Fibroblast of villous mesenchyme (primary cell): ENCODE results near the gene ZKSCAN5. TPM values are rescaled to one million over a fixed set of nuclear protein-coding genes. Genes with fewer than 3 reads are reported as not detected.
"Not testable (repeated sequence)": the region's sequence is repeated elsewhere in the genome, so short reads cannot be mapped to it uniquely, and the experiment has no call there.

Experiments used
- DNase-seq: peaks from one replicate; pipeline ENCODE4 v3.0.0-alpha.2; 2010; ENCODE audit warnings: low read depth
- H3K4me3 ChIP-seq: 2 replicates; pipeline ENCODE4 v1.5.1; 2011; ENCODE audit warnings: low read depth, mild to moderate bottlenecking, low read length
- total RNA-seq: library from RNA; depleted of rRNA; stranded (reverse); fragments of >200 nt; gene quantifications from 2 replicates; pipeline ENCODE4 v1.2.3, GENCODE V29; 2012
- TF ChIP-seq, protein P1 (sequence below): IDR thresholded peaks from 2 replicates; pipeline ENCODE4 v1.5.1; 2012; ENCODE audit warnings: low read depth, mild to moderate bottlenecking, low read length; ENCODE audit not compliant: insufficient read depth

ZKSCAN5 gene
- total RNA-seq, 1 donor: 17.7 TPM

GRCh38 chr7:99571768-99572167 lies 67.3 kb downstream of the ZKSCAN5 start:
- no peak for DNase-seq
- TF ChIP-seq, protein P1, sequence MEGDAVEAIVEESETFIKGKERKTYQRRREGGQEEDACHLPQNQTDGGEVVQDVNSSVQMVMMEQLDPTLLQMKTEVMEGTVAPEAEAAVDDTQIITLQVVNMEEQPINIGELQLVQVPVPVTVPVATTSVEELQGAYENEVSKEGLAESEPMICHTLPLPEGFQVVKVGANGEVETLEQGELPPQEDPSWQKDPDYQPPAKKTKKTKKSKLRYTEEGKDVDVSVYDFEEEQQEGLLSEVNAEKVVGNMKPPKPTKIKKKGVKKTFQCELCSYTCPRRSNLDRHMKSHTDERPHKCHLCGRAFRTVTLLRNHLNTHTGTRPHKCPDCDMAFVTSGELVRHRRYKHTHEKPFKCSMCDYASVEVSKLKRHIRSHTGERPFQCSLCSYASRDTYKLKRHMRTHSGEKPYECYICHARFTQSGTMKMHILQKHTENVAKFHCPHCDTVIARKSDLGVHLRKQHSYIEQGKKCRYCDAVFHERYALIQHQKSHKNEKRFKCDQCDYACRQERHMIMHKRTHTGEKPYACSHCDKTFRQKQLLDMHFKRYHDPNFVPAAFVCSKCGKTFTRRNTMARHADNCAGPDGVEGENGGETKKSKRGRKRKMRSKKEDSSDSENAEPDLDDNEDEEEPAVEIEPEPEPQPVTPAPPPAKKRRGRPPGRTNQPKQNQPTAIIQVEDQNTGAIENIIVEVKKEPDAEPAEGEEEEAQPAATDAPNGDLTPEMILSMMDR: no peak

GRCh38 chr7:99573257-99573656 lies 68.8 kb downstream of the ZKSCAN5 start:
- DNase-seq: no peak
- TF ChIP-seq, protein P1: no peak
- H3K4me3 ChIP-seq: no peak overlapping the region

More at GRCh38 chr7:99571768-99572167, 67.3 kb downstream of the ZKSCAN5 start:
- no peak overlapping the region for H3K4me3 ChIP-seq

DNA sequence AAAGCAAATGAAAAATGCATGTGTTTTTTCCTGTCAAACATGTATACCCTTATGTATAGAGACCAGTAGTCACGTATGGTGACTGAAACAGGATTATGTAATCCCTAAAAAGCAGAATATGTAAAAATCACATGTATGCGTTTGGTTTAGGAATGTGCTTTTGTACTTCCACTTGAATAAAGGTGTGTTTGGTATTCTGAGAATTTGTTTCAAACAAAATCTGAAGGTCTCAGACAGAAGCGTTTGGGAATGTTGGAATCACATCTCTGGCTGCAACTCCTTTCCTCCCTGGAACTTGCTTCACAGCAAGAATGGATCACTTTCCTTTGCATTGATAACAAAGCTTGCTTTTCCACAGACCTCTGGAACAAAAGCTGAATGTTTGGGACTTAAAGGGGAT lies 71.8 kb downstream of the ZKSCAN5 start:
- H3K4me3 ChIP-seq: no peak overlapping the region
- TF ChIP-seq, protein P1: no peak
- DNase-seq: no peak

DNA sequence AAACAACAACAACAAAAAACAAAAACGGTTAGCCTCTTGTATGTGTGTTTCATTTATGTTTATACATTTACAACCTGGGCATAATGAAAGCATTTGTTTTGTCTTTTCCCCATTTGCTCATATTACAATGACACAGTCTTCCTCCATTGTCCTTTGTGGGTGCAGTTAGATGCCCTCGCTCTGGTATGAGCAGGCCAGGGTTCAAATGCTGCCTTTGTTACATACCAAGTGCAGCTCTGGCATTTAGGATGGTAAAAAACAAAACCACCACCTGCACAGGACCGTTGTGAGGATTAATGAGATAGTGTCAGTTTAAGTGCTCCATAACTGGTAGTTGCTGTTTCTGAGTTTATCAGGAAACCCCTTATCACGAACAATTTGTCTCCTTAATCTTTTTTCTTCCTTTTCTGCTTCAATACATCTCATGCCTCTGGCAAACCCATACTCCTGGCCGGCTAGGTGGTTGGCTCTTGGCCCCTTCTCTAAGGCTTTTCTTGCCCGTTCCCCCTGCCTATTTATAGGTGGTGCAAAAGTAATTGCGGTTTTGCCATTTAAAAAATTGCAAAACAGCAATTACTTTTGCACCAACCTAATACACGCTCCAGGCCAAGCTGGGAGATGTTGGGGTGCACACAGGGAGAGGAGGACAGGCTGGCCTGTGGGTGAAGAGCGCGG lies 75.0 kb downstream of the ZKSCAN5 start:
- no peak for DNase-seq
- TF ChIP-seq, protein P1: no peak
- H3K4me3 ChIP-seq: peak overlapping the region; percentile 62

DNA sequence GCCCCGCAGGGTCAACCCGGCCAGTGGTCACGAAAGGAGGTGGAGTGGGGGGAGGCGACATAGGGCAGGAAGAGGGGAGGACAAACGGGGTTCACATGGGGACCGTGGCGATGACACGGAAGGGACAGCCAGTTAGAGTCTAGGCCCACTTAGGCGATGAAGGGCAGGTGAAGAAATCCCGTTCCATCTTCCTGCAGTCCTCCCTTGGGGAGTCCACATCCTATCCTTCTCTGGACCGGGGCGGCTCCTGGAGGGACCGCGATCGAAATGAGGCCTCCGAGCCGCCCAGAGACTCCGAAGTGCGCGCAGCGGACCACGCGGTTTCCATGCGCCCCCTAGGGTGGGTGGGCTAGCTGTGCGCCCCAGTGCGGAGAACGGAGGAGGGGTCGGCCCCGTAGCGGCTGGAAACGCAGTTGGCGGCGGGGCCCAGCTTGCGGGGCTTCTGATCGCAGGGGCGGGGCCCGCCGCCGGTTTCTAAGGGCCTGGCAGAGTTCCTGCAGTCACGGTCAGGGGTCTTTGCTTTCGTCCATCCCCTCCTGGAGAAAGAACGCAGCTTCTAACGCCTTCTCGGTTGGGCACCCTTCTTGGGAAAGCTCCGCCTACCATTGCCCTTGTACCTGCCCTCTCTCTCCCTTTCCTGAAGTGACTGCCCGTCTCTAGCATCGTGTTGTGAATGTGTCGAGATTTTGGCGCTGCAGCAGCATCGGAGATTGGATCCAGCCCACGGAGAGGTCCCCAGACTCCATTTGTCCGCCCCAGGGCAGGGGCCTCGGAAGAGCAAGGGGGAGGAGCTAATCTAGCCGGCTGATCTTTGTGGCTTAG lies 75.7 kb downstream of the ZKSCAN5 start:
- DNase-seq: peak; percentile 46

DNA sequence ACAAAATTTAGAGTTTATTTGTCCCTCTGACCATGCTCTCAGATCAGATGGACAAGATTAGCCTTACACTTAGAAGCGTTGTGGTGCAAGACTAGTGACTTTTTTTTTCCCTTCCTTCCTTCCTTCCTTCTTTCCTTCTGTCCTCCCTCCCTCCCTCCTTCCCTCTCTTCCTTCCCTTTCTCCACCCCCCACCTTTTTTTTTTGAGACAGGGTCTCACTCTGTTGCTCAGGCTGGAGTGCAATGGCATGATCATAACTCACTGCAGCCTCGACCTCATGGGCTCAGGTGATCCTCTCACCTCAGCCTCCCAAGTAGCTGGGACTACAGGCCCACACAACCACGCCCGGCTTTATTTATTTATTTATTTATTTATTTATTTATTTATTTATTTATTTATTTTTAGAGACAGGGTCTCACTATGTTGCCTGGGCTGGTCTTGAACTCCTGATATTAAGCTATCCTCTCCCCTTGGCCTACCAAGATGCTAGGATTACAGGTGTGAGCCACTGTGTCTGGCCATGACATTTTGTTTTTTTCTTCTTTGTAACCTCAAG lies 76.4 kb downstream of the ZKSCAN5 start:
- peak overlapping the region; percentile 62 for H3K4me3 ChIP-seq
- not testable (repeated sequence) for DNase-seq

More for the DNA sequence above, 75.7 kb downstream of the ZKSCAN5 start:
- TF ChIP-seq, protein P1: peak; percentile 61
- peak overlapping the region; percentile 62 for H3K4me3 ChIP-seq

Other genes starting within 250 kb of the ZKSCAN5 start
- not detected in 2 replicates for gene MYH16, start 231.8 kb upstream of the ZKSCAN5 start, total RNA-seq
- 158 and 160 TPM in 2 replicates for gene ARPC1A, start 178.8 kb upstream of the ZKSCAN5 start, total RNA-seq
- gene ARPC1B, start 129.9 kb upstream of the ZKSCAN5 start, total RNA-seq: 186 and 241 TPM in 2 replicates
- gene PDAP1, start 96.1 kb upstream of the ZKSCAN5 start, total RNA-seq: 34.5 and 38.0 TPM in 2 replicates
- gene BUD31, start 95.7 kb upstream of the ZKSCAN5 start, total RNA-seq: 101 and 170 TPM in 2 replicates
- 7.7 and 8.2 TPM in 2 replicates for gene PTCD1, start 65.9 kb upstream of the ZKSCAN5 start, total RNA-seq
- 33.8 and 38.4 TPM in 2 replicates for gene CPSF4, start 65.7 kb upstream of the ZKSCAN5 start, total RNA-seq
- 190 and 573 TPM in 2 replicates for gene ATP5MF, start 38.5 kb upstream of the ZKSCAN5 start, total RNA-seq
- gene ZNF789, start 31.8 kb upstream of the ZKSCAN5 start, total RNA-seq: 9.3 and 11.7 TPM in 2 replicates
- 22.5 and 30.2 TPM in 2 replicates for gene ZNF394, start 4.4 kb upstream of the ZKSCAN5 start, total RNA-seq
- gene FAM200A, start 47.5 kb downstream of the ZKSCAN5 start, total RNA-seq: 5.5 and 9.5 TPM in 2 replicates
- gene ZNF655, start 54.0 kb downstream of the ZKSCAN5 start, total RNA-seq: 75.7 and 88.5 TPM in 2 replicates
- 0.43 and 1.6 TPM in 2 replicates for gene TMEM225B, start 93.6 kb downstream of the ZKSCAN5 start, total RNA-seq
- 11.9 and 13.4 TPM in 2 replicates for gene ZSCAN25, start 112.3 kb downstream of the ZKSCAN5 start, total RNA-seq
- gene CYP3A5, start 175.3 kb downstream of the ZKSCAN5 start, total RNA-seq: under 0.01 and 0.43 TPM in 2 replicates
- gene CYP3A7, start 230.5 kb downstream of the ZKSCAN5 start, total RNA-seq: not detected in 2 replicates